ENCODE data around the gene ZNF688.

DNA sequence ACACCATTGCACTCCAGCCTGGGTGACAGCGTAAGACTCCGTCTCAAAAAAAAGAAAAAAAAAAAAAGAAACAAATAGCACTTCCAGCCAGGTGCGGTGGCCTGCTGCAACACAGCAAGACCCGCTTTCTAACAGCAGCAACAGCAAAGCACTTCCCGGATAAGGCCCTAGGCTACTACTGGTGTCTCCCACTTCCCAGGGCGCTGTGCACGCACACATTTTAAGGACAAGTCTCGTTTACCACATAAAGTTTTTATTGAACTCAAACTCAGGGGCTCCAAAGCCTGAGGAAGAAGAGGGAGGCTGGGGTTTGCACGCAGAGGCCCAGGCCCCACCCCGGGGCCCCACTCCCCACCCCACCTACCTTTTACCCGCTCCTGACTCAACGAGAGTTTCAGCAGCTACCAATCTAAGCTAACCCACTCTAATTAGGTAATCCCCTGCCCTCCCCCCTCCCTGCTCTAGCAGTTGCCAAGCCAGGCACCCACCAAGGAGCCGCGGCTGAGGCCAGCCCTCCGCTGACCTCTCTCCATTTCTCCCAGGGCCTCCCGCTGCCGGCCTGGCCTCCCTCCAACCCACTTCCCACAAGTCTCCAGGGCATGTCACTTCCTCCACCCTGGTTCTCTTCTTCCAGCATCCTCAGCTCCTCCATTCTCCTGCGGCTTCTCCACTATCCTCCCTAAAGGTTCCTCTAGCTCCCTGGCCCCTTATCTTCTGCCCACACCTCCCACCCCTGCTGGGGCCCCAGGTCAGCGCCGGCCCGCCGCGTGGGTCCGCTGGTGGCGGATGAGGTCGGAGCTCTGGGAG lies 47.5 kb downstream of the ZNF688 start:
- TF ChIP-seq, protein P1, sequence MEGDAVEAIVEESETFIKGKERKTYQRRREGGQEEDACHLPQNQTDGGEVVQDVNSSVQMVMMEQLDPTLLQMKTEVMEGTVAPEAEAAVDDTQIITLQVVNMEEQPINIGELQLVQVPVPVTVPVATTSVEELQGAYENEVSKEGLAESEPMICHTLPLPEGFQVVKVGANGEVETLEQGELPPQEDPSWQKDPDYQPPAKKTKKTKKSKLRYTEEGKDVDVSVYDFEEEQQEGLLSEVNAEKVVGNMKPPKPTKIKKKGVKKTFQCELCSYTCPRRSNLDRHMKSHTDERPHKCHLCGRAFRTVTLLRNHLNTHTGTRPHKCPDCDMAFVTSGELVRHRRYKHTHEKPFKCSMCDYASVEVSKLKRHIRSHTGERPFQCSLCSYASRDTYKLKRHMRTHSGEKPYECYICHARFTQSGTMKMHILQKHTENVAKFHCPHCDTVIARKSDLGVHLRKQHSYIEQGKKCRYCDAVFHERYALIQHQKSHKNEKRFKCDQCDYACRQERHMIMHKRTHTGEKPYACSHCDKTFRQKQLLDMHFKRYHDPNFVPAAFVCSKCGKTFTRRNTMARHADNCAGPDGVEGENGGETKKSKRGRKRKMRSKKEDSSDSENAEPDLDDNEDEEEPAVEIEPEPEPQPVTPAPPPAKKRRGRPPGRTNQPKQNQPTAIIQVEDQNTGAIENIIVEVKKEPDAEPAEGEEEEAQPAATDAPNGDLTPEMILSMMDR (IDR thresholded peaks at IDR 0.05) = no peak
- TF ChIP-seq, protein P2, sequence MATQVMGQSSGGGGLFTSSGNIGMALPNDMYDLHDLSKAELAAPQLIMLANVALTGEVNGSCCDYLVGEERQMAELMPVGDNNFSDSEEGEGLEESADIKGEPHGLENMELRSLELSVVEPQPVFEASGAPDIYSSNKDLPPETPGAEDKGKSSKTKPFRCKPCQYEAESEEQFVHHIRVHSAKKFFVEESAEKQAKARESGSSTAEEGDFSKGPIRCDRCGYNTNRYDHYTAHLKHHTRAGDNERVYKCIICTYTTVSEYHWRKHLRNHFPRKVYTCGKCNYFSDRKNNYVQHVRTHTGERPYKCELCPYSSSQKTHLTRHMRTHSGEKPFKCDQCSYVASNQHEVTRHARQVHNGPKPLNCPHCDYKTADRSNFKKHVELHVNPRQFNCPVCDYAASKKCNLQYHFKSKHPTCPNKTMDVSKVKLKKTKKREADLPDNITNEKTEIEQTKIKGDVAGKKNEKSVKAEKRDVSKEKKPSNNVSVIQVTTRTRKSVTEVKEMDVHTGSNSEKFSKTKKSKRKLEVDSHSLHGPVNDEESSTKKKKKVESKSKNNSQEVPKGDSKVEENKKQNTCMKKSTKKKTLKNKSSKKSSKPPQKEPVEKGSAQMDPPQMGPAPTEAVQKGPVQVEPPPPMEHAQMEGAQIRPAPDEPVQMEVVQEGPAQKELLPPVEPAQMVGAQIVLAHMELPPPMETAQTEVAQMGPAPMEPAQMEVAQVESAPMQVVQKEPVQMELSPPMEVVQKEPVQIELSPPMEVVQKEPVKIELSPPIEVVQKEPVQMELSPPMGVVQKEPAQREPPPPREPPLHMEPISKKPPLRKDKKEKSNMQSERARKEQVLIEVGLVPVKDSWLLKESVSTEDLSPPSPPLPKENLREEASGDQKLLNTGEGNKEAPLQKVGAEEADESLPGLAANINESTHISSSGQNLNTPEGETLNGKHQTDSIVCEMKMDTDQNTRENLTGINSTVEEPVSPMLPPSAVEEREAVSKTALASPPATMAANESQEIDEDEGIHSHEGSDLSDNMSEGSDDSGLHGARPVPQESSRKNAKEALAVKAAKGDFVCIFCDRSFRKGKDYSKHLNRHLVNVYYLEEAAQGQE (IDR thresholded peaks at IDR 0.05) = no peak
- no peak for TF ChIP-seq POLR2A (IDR thresholded peaks at IDR 0.05; ENCODE audit: low read length)
- no peak for TF ChIP-seq CEBPB (IDR thresholded peaks at IDR 0.05)
- no peak for TF ChIP-seq JUNB (IDR thresholded peaks at IDR 0.05)
